Inflammatory macrophage (primary cell): ENCODE results near the gene TMEM245.
A peak's percentile ranks its signal among the peaks of the same experiment; 100 is the strongest.

Source experiments
- DNase-seq, 2 donors: peaks; one replicate each; pipeline ENCODE4 v3.0.0-alpha.2; 2020 to 2022
- total RNA-seq, 18 experiments: gene quantifications; one replicate each; lab custom pipeline; 2026; ENCODE audit warnings: mixed read lengths in 6 of 18, inconsistent platforms in 2 of 18; lab: John Stamatoyannopoulos, UW

The TMEM245 gene
- 45.2 to 132 (median 89.8) reads per million in 18 experiments for total RNA-seq

GRCh38 chr9:109119439-109120203, at the start of gene TMEM245:
TSS of gene TMEM245 (minus strand) at chr9:109119947. CDS start at chr9:109119913, 34 bp downstream.
- DNase-seq = peak; percentile 99

DNA sequence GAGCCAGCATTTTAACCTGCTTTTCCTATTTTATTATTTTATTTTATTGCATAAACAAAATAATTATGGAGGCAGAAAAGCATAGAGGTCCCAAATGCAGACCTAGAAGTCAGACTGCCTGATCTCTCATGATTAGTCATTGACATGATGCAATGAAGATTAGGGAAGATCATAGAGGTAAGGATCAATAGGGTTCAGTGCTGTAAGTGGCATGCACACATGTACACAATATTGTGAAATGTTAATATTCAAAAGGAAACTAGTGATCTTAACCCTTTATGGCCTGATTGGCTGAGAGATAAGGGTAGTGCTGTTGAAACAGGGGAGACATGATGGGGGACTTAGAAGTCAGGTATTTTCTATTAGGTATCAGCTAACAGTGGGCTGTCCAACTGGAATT, 48.4 kb upstream of the TMEM245 start:
- DNase-seq = no peak

DNA sequence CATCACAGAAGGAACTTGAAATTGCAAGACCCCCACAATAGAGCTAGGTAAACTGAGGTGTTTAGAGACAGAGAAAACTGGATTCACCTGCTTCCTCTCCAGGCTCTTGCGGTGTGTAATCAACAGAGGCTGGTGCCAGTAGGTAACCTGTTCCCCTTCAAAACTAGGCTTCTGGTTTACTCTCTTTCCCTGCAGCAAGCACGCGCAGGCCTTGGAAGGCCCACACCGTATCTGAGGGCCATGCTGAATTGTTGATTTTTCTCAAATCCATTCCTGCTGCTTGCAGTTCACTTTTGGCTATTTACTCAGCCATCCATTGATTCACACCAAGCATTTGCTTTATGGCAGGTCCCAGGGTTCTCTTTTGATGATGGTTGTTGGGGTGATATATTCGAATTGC, 48.0 kb upstream of the TMEM245 start:
- DNase-seq = no peak

- no peak for DNase-seq
Measured at GRCh38 chr9:109166771-109167601, 47.2 kb upstream of the TMEM245 start, which contains the start of gene FRRS1L. TSS of gene FRRS1L (minus strand) at chr9:109167249. CDS start at chr9:109167138, 111 bp downstream.

- no peak for DNase-seq
Measured at GRCh38 chr9:109166171-109166770, 46.5 kb upstream of the TMEM245 start.

DNA sequence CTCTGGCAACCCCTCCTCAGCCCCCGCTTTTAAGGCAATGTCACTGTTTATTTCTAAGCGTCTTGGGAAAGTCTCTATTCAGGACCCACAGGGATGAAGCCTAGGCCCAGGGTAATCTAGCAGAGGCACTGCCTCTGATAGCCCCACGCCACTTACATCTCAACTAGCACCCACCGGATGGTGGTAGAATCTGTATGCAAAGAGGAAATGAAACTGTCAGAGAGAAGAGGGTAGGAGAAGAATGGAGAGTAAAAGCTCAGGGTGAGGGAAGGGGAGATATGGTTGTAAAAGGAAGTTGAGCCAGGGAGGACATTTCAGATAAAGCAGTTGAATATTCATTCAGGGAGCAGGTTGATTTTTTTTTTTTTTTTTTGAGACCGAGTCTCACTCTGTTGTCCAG, 44.3 kb upstream of the TMEM245 start:
- no peak for DNase-seq

DNA sequence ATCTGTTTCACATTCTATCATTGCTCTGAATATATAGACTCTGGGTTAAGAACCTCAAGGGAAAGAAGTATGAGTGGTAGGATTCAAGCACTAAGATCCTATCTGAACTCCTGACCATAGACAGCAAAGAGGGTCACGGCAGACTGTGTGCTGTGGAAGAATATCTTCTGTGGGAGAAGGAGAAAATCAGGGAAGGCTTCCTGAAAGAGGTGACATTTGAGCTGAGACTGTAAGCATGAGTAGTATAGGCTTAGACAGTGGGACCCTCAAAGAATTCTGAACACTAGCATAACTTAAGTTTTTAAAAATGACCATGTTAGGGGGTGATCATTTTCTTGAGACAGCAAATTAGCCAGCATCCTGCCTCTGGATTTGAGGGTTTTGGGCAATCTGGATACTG, 43.4 kb upstream of the TMEM245 start:
- DNase-seq = no peak

- no peak for DNase-seq
Measured at GRCh38 chr9:109162677-109163076, 42.9 kb upstream of the TMEM245 start.

DNA sequence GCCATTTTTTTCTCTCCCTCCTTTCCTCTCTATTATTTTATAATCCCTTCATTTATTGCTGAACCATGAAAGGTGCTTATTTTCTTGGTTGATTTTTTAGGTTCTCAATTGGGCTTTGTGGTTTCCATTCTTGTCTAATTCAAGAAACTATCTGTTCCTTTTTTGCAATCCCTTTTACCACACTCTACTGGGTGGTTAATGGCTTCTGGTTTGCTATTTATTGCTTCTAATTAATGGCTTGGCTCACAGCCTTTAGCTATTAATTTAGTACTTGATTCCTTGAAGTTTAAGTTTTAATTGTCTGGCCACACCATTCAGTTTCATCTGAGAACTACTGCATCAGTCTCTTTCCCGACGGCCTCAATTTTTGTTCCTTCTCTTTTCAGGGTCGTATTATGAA, 41.7 kb upstream of the TMEM245 start:
- no peak for DNase-seq

- DNase-seq = no peak
Measured at GRCh38 chr9:109159583-109159982, 39.8 kb upstream of the TMEM245 start.

DNA sequence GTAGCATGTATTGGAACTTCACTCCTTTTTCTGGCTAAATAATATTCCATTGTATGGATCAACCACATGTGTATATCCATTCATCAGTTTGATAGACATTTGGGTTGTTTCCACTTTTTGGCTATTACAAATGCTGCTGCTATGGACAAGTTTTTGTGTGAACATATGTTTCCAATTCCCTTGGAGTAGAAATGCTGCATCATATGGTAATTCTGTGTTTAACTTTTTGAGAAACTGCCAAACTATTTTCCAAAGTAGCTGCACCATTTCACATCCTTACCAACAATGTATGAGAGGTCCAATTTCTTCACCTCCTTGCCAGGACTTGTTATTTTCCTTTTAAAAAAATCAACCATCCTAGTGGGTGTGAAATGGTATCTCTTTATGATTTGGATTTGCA, 38.9 kb upstream of the TMEM245 start:
- no peak for DNase-seq

GRCh38 chr9:109156708-109157107, 37.0 kb upstream of the TMEM245 start:
- no peak for DNase-seq

- DNase-seq = no peak
Measured at GRCh38 chr9:109150925-109151545, 31.3 kb upstream of the TMEM245 start.

GRCh38 chr9:109149722-109150121, 30.0 kb upstream of the TMEM245 start:
- no peak for DNase-seq

GRCh38 chr9:109149089-109149488, 29.3 kb upstream of the TMEM245 start:
- DNase-seq = no peak

- no peak for DNase-seq
Measured at GRCh38 chr9:109145051-109145450, 25.3 kb upstream of the TMEM245 start.

- DNase-seq = peak; percentile 33 to 53
Measured at GRCh38 chr9:109143881-109144562, 24.3 kb upstream of the TMEM245 start.

DNA sequence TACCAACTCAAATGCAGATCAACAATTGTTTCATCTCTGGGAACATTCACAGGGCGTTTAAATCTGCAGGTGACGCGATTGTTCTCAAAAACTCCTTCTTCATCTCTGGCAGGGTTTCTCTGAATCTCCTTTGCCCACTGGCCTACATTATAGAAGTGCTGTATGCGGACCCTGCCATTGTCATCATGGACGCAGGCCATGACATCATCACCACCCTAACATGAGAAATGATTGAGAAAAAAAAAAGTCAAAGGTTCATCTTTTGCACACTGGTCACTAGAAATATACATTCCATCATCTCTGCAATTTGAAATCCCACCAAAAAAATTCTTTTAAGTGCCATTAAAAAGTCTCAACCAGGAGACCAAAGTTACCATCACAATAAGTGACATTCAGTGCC, 21.6 kb upstream of the TMEM245 start:
- no peak for DNase-seq

- DNase-seq = no peak
Measured at GRCh38 chr9:109139851-109140250, 20.1 kb upstream of the TMEM245 start.

GRCh38 chr9:109138421-109138820, 18.7 kb upstream of the TMEM245 start:
- DNase-seq = no peak

- DNase-seq = no peak
Measured at GRCh38 chr9:109134167-109134578, 14.4 kb upstream of the TMEM245 start.

GRCh38 chr9:109133533-109133932, 13.8 kb upstream of the TMEM245 start:
- DNase-seq = no peak
